Measurements from ENCODE around the gene LRP2.

DNA sequence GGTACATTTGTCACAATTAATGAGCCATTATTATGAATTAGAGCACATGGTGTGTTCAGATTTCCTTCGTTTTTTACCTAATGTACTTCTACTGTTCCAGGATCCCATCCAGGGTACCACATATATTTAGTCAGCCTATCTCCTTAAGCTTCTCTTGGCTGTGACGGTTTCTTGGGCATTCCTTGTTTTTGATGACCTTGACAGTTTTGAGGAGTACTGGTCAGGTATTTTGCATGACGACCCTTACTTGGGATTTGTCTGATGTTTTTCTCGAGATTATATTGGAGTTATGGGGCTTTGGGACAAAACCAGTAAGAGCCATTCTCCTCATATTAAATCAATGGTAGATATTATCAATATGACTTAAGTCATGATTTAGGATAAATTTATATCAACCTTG lies 10.2 kb upstream of the LRP2 start:
- no peak for TF ChIP-seq ZNF416 (tag by site-specific recombination; IDR thresholded peaks at IDR 0.05)
- TF ChIP-seq, protein P1, sequence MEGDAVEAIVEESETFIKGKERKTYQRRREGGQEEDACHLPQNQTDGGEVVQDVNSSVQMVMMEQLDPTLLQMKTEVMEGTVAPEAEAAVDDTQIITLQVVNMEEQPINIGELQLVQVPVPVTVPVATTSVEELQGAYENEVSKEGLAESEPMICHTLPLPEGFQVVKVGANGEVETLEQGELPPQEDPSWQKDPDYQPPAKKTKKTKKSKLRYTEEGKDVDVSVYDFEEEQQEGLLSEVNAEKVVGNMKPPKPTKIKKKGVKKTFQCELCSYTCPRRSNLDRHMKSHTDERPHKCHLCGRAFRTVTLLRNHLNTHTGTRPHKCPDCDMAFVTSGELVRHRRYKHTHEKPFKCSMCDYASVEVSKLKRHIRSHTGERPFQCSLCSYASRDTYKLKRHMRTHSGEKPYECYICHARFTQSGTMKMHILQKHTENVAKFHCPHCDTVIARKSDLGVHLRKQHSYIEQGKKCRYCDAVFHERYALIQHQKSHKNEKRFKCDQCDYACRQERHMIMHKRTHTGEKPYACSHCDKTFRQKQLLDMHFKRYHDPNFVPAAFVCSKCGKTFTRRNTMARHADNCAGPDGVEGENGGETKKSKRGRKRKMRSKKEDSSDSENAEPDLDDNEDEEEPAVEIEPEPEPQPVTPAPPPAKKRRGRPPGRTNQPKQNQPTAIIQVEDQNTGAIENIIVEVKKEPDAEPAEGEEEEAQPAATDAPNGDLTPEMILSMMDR (tag by site-specific recombination; IDR thresholded peaks at IDR 0.05) = no peak
- TF ChIP-seq ZNF184 (tag by site-specific recombination; IDR thresholded peaks at IDR 0.05) = no peak
- TF ChIP-seq, protein P2, sequence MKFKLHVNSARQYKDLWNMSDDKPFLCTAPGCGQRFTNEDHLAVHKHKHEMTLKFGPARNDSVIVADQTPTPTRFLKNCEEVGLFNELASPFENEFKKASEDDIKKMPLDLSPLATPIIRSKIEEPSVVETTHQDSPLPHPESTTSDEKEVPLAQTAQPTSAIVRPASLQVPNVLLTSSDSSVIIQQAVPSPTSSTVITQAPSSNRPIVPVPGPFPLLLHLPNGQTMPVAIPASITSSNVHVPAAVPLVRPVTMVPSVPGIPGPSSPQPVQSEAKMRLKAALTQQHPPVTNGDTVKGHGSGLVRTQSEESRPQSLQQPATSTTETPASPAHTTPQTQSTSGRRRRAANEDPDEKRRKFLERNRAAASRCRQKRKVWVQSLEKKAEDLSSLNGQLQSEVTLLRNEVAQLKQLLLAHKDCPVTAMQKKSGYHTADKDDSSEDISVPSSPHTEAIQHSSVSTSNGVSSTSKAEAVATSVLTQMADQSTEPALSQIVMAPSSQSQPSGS (tag by site-specific recombination; IDR thresholded peaks at IDR 0.05; ENCODE audit: low read depth) = no peak
- TF ChIP-seq, protein P3, sequence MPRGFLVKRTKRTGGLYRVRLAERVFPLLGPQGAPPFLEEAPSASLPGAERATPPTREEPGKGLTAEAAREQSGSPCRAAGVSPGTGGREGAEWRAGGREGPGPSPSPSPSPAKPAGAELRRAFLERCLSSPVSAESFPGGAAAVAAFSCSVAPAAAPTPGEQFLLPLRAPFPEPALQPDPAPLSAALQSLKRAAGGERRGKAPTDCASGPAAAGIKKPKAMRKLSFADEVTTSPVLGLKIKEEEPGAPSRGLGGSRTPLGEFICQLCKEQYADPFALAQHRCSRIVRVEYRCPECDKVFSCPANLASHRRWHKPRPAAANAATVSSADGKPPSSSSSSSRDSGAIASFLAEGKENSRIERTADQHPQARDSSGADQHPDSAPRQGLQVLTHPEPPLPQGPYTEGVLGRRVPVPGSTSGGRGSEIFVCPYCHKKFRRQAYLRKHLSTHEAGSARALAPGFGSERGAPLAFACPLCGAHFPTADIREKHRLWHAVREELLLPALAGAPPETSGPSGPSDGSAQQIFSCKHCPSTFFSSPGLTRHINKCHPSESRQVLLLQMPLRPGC (tag by site-specific recombination; IDR thresholded peaks at IDR 0.05) = no peak
- no peak for TF ChIP-seq ZNF521 (tag by site-specific recombination; IDR thresholded peaks at IDR 0.05)
- TF ChIP-seq, protein P4, sequence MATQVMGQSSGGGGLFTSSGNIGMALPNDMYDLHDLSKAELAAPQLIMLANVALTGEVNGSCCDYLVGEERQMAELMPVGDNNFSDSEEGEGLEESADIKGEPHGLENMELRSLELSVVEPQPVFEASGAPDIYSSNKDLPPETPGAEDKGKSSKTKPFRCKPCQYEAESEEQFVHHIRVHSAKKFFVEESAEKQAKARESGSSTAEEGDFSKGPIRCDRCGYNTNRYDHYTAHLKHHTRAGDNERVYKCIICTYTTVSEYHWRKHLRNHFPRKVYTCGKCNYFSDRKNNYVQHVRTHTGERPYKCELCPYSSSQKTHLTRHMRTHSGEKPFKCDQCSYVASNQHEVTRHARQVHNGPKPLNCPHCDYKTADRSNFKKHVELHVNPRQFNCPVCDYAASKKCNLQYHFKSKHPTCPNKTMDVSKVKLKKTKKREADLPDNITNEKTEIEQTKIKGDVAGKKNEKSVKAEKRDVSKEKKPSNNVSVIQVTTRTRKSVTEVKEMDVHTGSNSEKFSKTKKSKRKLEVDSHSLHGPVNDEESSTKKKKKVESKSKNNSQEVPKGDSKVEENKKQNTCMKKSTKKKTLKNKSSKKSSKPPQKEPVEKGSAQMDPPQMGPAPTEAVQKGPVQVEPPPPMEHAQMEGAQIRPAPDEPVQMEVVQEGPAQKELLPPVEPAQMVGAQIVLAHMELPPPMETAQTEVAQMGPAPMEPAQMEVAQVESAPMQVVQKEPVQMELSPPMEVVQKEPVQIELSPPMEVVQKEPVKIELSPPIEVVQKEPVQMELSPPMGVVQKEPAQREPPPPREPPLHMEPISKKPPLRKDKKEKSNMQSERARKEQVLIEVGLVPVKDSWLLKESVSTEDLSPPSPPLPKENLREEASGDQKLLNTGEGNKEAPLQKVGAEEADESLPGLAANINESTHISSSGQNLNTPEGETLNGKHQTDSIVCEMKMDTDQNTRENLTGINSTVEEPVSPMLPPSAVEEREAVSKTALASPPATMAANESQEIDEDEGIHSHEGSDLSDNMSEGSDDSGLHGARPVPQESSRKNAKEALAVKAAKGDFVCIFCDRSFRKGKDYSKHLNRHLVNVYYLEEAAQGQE (tag by site-specific recombination; IDR thresholded peaks at IDR 0.05) = no peak
- no peak for TF ChIP-seq YY1 (tag by site-specific recombination; IDR thresholded peaks at IDR 0.05)
- TF ChIP-seq ZNF548 (tag by site-specific recombination; IDR thresholded peaks at IDR 0.05) = no peak
- TF ChIP-seq, protein P5, sequence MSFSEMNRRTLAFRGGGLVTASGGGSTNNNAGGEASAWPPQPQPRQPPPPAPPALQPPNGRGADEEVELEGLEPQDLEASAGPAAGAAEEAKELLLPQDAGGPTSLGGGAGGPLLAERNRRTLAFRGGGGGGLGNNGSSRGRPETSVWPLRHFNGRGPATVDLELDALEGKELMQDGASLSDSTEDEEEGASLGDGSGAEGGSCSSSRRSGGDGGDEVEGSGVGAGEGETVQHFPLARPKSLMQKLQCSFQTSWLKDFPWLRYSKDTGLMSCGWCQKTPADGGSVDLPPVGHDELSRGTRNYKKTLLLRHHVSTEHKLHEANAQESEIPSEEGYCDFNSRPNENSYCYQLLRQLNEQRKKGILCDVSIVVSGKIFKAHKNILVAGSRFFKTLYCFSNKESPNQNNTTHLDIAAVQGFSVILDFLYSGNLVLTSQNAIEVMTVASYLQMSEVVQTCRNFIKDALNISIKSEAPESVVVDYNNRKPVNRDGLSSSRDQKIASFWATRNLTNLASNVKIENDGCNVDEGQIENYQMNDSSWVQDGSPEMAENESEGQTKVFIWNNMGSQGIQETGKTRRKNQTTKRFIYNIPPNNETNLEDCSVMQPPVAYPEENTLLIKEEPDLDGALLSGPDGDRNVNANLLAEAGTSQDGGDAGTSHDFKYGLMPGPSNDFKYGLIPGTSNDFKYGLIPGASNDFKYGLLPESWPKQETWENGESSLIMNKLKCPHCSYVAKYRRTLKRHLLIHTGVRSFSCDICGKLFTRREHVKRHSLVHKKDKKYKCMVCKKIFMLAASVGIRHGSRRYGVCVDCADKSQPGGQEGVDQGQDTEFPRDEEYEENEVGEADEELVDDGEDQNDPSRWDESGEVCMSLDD (tag by site-specific recombination; IDR thresholded peaks at IDR 0.05) = no peak
- TF ChIP-seq, protein P6, sequence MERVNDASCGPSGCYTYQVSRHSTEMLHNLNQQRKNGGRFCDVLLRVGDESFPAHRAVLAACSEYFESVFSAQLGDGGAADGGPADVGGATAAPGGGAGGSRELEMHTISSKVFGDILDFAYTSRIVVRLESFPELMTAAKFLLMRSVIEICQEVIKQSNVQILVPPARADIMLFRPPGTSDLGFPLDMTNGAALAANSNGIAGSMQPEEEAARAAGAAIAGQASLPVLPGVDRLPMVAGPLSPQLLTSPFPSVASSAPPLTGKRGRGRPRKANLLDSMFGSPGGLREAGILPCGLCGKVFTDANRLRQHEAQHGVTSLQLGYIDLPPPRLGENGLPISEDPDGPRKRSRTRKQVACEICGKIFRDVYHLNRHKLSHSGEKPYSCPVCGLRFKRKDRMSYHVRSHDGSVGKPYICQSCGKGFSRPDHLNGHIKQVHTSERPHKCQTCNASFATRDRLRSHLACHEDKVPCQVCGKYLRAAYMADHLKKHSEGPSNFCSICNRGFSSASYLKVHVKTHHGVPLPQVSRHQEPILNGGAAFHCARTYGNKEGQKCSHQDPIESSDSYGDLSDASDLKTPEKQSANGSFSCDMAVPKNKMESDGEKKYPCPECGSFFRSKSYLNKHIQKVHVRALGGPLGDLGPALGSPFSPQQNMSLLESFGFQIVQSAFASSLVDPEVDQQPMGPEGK (tag by site-specific recombination; IDR thresholded peaks at IDR 0.05) = no peak
- no peak for TF ChIP-seq ZNF629 (tag by site-specific recombination; IDR thresholded peaks at IDR 0.05)
- TF ChIP-seq ZNF560 (tag by site-specific recombination; IDR thresholded peaks at IDR 0.05; ENCODE audit: borderline replicate concordance) = no peak

Data from HEK293 (cell line).